ENCODE measurements around the gene ESPN.
"Not testable (repeated sequence)": the region's sequence is repeated elsewhere in the genome, so short reads cannot be mapped to it uniquely, and the experiment has no call there.

ESPN gene

GRCh38 chr1:6429660-6430411 is 5.3 kb downstream of the ESPN start:
- not testable (repeated sequence) for DNase-seq

- not testable (repeated sequence) for DNase-seq
Observed at GRCh38 chr1:6431645-6432579, 7.3 kb downstream of the ESPN start.

GRCh38 chr1:6434186-6434585 is 9.6 kb downstream of the ESPN start:
- DNase-seq = no peak

GRCh38 chr1:6435129-6435528 is 10.6 kb downstream of the ESPN start:
- DNase-seq = no peak

- no peak for DNase-seq
Observed at GRCh38 chr1:6435547-6435946, 11.0 kb downstream of the ESPN start.

- not testable (repeated sequence) for DNase-seq
Observed at GRCh38 chr1:6436277-6436676, 11.7 kb downstream of the ESPN start.

GRCh38 chr1:6437012-6437700 is 12.6 kb downstream of the ESPN start:
- not testable (repeated sequence) for DNase-seq

GRCh38 chr1:6438047-6438525 is 13.5 kb downstream of the ESPN start:
- peak; percentile 49 to 68 (median 65) for DNase-seq

- peak; percentile 61 to 75 (median 66) for DNase-seq
Observed at GRCh38 chr1:6440198-6441126, 15.9 kb downstream of the ESPN start.

GRCh38 chr1:6441586-6441985 is 17.0 kb downstream of the ESPN start:
- DNase-seq = no peak

- DNase-seq = no peak
Observed at GRCh38 chr1:6443339-6444115, 19.0 kb downstream of the ESPN start.

GRCh38 chr1:6444377-6444776 is 19.8 kb downstream of the ESPN start:
- DNase-seq = no peak

- DNase-seq = peak in 2 of 5 donors; percentile 43 to 47
Observed at GRCh38 chr1:6445062-6445763, 20.6 kb downstream of the ESPN start.

- not testable (repeated sequence) for DNase-seq
Observed at GRCh38 chr1:6445929-6446328, 21.4 kb downstream of the ESPN start.

- DNase-seq = no peak
Observed at GRCh38 chr1:6446665-6447015, 22.1 kb downstream of the ESPN start.

- DNase-seq = no peak
Observed at GRCh38 chr1:6447016-6447817, 22.6 kb downstream of the ESPN start.

- peak in 4 of 5 donors; percentile 27 to 51 (median 48) for DNase-seq
Observed at GRCh38 chr1:6447818-6448748, 23.5 kb downstream of the ESPN start.
